Stimulated activated naive CD4-positive, alpha-beta T cell treated with Interleukin-2 at 50 U/mL for 16 hours (primary cell): Measurements from ENCODE around the gene ADAT3.

ENCODE experiments used
- DNase-seq: peaks from one replicate; lab custom pipeline; 2025; lab: John Stamatoyannopoulos, UW

The ADAT3 gene

DNA sequence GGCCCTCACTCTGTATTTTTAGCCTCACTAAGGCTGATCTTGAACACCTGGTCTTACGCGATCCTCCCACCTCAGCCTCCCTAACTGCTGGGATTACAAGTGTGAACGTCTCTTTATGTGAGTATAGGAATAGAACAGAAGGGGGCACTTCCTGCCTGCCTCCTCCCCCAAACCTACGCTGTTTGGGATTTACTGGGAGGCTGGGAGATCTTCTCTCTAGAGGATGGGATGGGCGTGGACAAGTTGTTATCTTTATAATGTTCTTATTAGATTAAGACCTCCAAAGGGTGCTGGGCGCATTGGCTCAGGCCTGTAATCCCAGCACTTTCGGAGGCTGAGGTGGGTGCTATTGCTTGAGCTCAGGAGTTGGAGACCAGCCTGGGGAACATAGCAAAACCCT lies 32.9 kb downstream of the ADAT3 start:
- DNase-seq: no peak

DNA sequence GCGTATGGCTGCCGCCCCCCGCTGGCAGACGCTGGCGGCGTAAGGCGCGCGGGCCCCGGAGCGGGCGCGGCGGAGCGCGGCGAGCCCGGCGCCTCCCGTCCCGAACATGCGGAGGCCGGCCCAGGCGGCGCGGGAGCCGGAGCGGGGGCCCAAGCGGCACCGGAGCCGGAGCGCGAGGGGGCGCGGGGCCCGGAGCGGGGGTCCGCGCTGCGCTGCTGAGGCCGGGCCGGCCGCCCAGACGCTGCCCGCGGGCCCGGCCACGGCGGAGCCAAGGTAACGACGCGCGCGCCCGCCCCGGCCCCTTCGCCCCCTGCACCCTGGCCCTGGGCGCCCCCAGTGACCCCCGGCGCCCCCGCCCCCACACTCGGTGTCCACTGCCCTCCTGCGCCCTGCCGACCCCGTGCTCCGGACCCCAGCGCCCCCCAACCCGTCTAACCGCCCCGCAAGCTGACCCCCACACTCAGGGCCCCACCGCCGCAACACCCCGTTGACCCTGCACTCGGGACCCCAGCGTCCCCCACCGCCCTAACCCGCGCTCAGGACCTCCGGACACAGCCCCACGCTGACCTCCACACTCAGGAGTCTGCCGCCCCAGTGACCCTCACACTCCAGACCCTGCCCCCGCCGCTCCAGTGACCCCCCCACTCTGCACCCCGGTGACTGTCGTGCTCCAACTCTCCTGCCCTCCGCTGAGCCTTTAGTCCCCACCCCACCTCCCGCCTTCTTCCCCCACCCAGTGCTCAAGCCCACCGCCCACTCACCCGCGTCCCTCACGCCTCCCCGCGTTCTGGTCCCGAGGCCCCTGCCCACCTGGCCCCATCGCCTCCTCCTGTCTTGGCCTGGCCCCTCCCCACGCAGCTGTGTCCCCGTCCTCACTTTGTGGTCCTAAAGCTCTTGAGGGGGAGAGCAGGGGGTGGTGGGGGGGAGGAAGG lies 36.2 kb downstream of the ADAT3 start, which contains the start of gene CSNK1G2:
TSS of gene CSNK1G2 (plus strand) at position 27 of the 932 bp plus-strand sequence. CDS start 28,601 bp downstream, outside the sequence.
- no peak for DNase-seq

DNA sequence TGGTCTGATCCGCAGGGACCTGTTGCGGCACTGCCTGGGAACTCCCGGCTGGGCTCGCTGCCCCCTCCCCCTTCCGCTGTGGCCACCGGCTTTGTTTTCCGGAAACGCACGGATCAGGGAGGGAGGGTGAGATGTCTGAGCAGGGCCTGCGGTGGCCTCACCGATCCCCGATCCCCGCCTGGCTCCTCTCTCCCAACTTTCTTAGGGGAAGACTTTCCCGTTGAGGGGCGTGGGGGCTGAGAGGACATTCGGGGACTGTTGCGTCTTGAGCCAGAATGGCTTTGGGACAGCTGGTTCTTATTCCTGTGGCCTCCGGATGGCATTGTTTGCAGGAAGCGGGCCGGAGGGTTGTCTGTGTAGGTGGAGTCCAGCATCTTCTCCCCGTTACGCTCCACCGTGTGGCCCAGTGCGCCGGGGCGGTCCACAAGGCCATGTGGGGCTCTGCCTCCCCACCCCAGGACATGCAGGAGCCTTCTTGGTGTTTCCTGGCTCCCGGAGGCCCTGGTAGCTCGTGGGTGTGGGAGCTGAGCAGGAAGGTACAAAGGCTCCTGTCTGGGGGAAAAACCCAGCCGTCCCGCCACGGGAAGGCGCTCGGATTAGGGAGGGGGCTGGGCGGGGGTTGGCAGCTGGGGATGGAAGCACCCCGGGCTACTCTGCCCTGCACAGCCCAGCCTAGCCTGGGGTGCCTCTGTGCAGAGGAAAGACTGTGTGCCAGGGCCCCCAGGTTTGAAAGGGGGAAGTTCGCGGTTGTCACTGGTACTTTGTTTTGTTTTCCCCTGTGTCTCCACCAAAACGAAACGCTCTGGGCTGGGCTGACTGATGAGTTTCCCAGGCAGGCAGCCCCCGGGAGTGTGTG lies 37.1 kb downstream of the ADAT3 start:
- peak; percentile 69 for DNase-seq

DNA sequence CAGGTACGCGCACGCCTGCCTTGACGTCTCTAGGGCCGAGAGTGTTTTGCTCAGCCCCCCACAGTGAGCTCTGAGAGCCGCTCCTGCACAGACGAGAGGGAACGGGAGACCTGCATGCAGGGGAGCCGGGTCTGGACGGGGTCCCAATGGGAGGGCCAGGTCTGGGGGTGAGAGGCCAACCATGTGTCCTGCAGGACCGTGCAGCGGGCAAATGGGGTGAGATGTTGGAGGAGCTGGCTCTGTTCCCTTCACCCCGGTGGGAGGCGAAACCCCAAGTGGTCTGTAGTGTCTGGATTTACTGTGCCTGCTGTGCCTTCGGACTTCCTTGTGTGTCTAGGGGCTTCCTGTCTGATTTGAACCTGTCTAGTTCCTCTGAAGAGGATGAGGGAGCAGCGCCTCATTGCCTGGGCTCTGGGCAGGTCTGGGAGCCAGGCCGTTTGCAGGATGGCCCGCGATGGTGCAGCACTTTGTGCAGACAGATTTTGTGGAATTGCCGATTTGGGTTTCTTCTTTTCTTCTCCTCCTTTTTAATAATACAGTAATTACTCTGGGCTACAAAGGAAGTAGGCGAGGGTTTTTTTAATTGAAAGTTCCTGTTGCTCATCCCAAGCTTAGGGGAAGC lies 37.8 kb downstream of the ADAT3 start:
- no peak for DNase-seq

DNA sequence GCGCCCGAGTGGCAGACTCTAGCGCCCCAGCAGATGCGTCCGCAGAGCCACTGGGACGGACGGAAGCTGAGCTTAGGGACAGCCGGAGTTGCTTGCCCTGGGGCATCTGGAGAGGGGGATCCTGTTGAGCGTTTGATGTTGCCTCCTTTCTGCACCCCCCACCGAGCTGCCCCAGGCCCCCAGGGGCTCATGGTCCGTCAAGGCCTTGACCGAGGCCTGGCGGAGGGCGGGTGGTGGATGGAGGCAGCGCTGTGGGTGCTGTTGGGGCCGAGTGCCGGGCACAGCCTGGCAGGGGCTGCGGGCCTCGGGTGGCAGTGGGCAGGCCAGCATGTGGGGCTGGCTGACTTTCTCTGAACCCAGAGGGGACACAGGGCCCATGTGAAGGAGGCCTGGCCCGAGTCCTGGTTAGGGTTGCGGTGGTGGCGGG lies 38.5 kb downstream of the ADAT3 start:
- no peak for DNase-seq

DNA sequence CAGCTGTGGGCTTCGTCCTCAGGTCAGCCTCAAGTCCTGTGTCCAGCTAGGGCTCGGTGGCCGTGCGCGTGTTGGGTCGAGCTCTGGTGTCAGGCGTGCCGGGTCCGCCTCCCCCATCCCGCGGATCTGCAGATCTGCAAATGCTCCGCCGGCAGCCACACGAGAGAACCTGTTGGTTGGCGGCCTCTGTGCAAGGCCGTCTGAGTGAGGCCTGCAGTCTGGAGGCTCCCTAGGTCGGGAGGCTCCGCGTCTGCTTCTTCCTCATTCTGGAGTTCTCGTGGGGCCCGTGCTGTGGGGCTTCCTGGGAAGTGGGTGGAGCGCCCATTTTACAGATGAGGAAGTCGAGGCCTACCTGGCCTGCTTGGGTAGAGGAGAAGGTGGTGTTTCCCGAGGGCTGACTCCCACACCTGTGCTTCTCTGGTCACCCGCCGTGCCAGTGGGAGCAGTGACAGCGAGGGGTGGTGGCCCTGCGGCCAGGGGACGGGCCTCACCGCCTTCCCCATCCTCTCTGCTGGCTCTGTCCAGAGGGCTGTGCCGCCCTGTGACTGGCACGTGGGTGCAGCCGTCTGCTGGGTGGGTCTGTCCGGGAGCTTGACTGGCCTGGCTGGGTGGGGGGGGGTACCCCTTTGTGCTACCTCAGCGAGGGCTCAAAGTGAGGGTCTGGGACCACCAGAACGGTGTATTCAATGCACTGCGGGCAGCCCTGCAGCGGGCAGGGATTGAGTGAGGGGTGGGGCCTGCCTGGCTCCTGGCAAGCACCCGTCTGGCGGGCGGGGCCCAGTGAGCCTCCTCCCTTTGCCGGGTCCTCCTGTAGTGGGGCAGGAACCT lies 39.1 kb downstream of the ADAT3 start:
- no peak for DNase-seq

DNA sequence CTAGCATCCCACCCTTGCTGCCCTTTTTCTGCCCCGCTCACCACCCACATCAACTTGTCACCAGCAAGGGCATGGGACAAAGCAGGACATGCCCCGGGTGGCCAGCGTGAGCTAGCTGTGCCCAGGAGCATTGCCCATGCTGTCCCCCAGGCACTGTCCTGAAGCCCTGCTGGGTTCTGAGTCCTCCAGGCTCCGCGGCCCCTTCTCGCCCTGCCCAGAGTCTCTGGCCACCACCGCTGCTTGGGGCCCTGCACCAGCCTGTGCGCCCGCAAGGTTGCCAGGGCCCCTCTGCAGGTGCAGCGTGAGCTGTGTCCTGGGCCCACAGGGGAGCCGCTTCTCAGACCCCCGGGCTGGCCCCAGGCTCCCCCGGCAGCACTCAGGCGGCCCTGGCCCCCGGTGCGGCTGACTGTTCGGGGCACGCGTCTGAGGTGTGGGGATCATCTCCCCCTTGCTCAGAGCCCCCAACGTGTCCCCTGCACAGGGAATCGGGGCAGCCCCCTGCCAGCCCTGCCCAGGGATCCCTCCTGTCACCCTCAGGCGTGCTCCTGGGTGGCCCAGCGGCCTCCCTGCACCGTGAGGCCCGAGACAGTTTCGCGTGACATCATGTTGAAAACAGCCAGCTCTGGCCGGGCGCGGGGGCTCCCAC lies 39.8 kb downstream of the ADAT3 start:
- no peak for DNase-seq

DNA sequence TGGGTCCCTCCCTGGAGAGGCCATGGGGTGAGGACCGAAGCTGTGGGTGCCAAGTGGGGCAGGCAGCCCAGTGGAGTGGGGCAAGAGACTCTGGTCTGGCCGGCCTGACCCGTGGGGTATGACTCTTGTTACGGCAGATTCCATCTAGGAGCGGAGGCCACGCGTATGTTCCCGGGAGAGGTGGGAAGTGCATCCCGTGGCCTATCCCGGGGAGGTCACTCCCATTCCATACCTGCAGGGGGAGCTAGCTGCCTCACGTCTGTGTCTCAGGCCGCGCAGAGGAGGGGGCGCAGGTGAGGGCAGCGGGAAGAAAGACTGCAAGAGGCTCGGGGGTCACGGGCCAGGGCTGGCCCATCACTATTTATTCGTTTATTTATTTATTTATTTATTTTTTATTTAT lies 40.7 kb downstream of the ADAT3 start:
- no peak for DNase-seq

DNA sequence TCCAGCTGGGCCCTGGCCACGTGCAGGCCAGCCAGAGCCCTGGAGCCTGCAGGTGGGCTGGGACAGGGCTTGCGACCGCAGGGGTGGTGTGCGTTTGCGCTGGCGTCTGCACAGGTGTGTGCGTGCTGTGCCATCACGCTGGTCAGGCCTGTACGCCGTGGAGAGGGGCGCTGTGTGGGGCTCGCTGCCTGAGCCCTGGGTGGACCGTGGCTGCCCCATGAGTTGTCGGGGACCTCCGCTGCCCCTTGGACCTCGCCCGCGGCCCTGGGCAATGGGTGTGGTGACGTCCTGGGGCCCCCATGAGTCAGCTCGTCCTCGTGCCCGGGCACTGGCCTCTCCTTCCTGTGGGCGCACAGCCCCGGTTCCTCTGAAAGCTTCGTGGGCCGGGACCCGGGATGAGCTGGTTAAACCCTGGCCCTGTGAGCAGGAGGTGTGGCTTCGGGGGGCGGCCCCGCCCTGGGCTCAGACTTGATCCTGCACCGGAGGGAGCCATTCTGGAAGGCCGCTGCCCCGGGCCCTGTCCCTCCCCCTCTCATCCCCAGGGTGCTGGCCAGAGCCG lies 42.5 kb downstream of the ADAT3 start:
- DNase-seq: no peak

DNA sequence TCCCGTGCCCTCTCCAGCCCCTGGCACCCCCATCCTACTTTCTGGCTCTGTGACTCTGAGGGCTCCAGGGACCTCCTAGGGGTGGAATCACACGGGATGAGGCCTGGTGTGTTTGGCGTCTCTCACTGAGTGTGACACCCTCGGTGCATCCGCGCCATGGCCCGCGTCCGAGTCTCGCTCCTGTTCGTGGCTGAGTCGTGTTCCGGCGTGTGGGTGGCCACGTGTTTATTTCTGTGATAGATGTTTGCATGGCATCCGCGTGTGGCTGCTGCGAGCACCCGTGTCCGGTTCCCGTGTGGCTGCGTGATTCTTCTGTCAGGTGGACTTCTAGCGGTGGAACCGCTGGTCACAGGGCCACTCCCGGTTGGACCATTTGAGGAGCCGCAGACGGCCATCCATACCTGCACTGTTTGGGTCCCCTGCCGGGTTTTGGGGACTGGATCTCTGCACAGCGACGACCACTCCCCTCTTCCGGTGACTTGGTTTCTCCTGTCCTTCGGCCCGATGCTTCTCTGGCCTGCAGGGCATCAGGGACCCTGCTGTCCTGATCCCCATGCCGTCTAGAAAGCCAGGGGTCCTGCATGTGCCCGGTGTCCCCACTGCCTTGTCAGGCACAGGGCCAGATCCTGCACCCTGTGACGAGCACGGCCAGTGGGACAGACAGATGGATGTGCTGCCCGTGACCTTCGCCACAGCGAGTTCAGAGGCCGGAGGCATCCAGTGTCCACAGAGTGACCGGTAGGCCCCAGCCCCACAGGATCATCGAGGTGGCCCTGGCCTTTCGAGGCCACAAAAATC lies 44.3 kb downstream of the ADAT3 start:
- no peak for DNase-seq

DNA sequence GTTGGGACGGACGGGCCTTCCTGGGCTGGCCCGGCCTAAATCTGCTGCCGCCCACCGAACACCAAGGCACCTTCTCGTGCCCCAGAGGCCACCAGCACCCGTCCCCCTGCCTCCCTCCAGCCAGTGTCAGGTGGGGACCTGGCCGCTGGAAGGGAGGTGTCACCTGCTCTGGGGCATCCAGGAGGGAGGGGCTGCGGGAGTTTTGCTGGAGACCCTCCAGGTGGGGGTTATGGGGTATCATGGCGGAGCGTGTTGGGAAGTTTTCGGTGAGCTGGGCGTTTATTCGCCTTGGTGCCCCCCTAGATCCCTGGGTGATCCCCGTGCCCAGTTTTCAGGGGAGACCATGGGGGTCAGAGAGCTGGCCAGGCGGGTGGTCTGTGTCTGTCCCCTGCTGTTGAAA lies 45.4 kb downstream of the ADAT3 start:
- no peak for DNase-seq

DNA sequence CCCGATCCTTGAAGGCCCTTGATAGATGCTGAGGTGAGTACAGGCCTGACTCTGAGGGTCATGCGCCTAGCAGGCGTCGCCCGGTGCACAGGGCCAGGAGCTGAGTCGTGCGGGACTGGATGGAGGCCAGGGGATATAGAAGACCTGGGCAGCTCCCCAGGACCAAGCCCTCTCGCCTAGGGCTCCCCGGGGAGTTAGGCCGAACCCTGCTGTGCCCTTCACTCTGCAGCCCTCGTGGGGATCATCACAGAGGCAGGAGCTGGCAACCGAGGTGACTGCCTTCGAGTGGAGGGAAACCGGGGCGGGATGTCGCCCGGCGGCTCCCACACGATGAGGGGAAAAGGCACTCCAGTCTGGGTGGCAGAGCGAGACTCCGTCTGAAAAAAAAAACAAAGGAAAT lies 47.4 kb downstream of the ADAT3 start:
- DNase-seq: no peak

DNA sequence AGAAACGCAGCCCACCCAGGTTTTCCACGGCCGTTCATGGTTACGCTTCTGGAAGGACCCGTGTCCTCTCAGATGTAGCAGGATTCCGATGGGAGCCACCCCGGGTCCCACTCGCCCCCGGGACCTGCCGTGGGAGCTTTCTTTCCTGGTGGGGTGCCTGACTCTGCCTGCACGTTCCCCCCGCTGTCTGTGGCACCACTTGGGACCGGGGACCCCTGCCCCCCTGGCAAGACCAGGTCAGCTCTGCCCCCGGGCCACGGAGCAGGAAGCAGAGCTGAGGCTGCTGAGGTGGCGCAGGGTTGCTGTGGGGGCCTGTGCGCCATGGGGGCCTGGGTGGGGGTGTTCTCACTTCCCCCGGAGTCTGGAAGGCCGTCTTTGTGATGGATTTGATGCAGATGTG lies 47.8 kb downstream of the ADAT3 start:
- no peak for DNase-seq

DNA sequence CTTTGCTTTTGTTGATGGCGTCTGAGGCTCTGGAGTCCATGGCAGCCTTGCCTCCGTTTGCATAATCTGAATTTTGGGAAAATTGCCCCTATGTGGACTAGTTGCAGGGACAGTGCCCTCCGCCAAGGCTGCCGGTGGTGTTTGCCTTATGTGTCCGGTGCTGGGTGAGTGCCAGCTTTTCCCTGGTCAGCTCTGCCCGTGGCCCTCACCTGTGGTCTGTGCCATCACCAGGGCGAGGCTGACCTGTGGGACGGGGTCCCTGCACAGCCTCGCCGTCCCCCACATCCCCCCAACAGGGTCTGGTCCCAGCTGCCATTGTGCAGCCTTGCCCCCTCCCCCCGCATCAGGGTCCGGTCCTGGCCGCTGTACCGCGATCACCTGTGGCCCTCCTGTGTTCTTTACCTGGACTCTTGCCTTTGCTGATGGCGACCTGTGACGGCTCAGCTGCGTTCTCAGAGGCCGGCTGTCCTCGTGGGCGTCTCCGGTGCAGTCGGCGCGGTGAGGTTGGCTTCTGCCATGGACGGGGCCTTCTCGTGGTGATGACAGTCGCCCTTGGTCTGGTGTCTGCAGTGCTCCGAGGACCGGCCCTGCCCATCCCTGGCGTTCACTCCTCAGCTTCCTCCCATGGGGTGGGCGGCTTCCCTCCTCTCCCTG lies 48.4 kb downstream of the ADAT3 start:
- no peak for DNase-seq

DNA sequence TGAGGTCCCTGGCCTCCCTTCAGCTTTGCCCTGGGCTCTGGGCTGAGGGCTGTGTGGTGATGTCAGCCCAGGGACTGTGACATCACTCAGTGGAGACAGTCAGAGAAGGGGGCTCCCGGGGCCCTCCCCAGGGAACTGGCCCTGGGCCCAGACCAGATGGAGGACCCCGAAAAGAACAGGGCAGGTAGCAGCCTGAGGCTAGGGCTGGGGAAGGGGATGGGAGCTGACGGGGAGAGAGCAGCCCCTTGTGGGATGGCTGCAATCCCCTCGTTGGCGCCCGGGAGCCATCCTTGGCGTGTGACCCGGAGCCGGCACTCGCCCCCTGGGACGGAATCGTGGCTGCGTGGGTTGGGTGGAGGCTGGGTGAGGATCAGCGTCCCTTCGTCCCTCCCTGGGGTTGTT lies 49.3 kb downstream of the ADAT3 start:
- no peak for DNase-seq

DNA sequence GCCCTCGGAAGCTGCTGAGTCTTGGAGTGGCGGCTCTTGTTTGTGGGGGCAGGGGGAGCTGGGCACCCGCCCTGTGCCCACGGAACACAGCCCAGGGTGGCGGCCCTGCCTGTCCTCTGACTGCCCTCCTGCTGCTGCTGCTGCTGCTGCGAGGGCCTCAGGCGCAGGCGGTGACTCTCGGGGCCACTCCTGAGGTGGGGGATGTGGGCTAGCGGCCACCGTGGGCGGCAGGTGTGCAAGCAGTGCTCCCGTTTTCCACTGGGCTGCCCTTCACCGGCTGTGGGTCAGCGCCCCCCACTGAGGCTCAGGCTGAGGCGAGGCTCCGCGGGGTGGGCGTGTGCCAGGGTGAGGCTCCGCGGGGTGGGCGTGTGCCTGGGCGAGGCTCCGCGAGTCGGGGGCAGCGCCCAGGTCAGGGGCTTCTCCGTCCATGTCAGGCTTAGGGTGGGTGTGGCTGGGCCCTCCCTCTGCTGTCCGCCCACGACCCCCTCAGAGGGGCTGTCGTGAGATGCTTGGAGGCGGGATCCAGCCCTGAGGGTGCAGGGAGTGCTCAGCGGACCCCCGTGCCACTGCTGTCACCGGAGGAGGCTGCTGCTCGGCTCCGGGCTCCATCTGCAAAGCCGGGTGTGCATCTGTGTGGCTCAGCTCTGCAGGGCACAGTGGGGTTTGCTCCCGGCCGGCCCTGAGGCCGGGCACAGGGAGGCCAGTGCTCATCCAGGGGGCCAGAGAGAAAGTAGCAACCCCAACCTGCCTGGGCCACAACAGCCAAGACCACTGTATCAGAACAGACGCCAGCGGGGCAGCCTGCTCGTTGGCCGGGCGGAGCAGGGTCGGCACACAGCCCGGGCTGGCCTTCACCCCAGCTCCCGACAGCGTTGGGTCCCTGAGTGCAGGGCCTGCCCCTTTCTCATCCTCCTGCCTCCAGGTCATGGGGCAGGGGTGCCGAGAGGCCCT lies 50.2 kb downstream of the ADAT3 start:
- no peak for DNase-seq

DNA sequence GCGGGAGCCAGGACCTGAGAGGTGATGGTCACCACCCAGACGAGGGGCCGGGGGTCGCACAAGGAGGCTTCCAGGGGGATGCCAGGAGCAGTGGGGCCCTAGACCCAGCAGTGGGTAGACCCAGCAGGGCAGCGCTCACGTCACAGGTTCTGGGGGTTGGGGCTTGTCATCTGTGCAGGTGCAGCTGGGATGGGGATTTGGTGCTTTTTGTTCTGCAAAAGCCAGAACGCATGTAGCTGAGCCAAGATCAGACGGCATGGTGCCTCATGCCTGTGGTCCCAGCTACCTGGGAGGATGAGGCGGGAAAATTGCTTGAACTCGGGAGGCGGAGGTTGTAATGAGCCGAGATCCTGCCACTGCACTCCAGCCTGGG lies 50.9 kb downstream of the ADAT3 start:
- DNase-seq: no peak

DNA sequence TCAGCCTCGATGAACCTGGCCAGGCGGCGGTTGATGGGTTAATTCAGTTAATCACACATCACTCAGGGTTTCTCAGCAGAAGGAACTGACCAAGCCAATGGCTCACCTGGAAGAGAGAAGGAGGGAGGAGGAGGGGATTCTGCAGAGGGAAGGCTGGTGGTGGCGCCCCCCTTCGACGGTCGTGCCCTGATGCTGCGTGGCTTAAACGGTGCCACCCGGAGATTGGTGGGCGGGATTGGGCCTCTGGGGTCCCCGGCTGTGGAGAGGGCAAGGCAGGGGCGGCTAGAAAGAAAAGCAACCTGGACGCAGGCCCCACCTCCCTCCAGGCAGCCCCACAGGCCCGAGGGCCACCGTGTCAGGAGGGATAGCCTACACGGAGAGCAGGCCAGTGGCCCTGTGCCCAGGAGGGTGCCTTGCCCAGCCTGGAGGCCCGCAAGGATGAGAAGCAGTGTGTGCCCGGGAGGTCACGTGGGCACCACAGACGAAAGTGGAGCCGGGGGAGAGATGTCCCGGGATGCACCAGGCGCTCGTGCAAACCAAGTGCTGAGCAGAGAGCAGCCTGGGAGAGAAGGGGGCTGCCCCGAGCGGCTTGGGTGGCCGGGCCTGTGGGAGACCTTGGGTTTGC lies 51.8 kb downstream of the ADAT3 start:
- no peak for DNase-seq
